Endothelial cell of umbilical vein (primary cell): Measurements from ENCODE around the gene DAPK2. TPM values are rescaled to one million over a fixed set of nuclear protein-coding genes. Genes with fewer than 3 reads are reported as not detected.

Experiments
- BruUV-seq: library from RNA; stranded (reverse); fragments of 400-500 nt; replicated peaks from 2 replicates; lab custom pipeline; 2021; lab: Mats Ljungman, UMichigan
- CTCF ChIA-PET: fragments of 300-600, 350-600 bp; sonication (Branson Sonifier 250); formaldehyde crosslinking; loops from one replicate; lab custom pipeline; 2021; ENCODE audit warnings: antibody characterized with exemption, inconsistent platforms; lab: Charles Lee
- POLR2A ChIA-PET: fragments of 300-600, 350-600 bp; sonication (Branson Sonifier 250); formaldehyde crosslinking; loops from one replicate; lab custom pipeline; 2021; ENCODE audit warnings: antibody characterized with exemption, inconsistent platforms; lab: Charles Lee
- DNase-seq: peaks from one replicate; pipeline ENCODE4 v3.0.0-alpha.2; 2011; ENCODE audit warnings: low read depth, low spot score
- FAIRE-seq: peaks from 2 replicates; lab custom pipeline; 2011; peaks lifted over from hg19 to GRCh38; lab: Jason Lieb, UNC
- H2AFZ ChIP-seq: 2 replicates; pipeline ENCODE4 v1.6.0; 2012; ENCODE audit warnings: low read depth, low read length, control low read depth, inconsistent platforms
- H3K27ac ChIP-seq: 2 replicates; pipeline ENCODE4 v1.5.1; 2011; ENCODE audit warnings: low read depth, mild to moderate bottlenecking, control low read depth, low read length, moderate library complexity; ENCODE audit not compliant: insufficient read depth
- H3K27me3 ChIP-seq, 2 experiments: 2 replicates each; pipeline versions ENCODE4 v1.6.0 to v1.6.1; 2011; ENCODE audit warnings: low read length in 2 of 2, mixed read lengths in 1 of 2; ENCODE audit not compliant: control insufficient read depth in 2 of 2, insufficient read depth in 2 of 2
- H3K36me3 ChIP-seq, 2 experiments: 2 replicates in 1 of 2; 3 replicates in 1 of 2; pipeline ENCODE4 v1.5.1; 2011; ENCODE audit warnings: low read length in 2 of 2, mild to moderate bottlenecking in 1 of 2, moderate library complexity in 1 of 2; ENCODE audit not compliant: control insufficient read depth in 2 of 2, insufficient read depth in 2 of 2; ENCODE audit errors: extremely low read depth in 1 of 2
- H3K4me1 ChIP-seq: 3 replicates; pipeline ENCODE4 v1.5.1; 2011; ENCODE audit warnings: mild to moderate bottlenecking, low read length; ENCODE audit not compliant: control insufficient read depth, insufficient read depth; ENCODE audit errors: extremely low read depth
- H3K4me2 ChIP-seq: 2 replicates; pipeline ENCODE4 v1.6.1; 2011; ENCODE audit warnings: low read length, control low read depth, mixed read lengths; ENCODE audit not compliant: insufficient read depth
- H3K4me3 ChIP-seq, 3 experiments: fragments of 200-600 bp in 1 of 3; sonication (generic), shearing (Covaris generic) in 1 of 3; replicated peaks in 1 of 3; 2 replicates each; pipeline ENCODE4 v1.5.1; 2011 to 2016; ENCODE audit warnings: control low read depth in 3 of 3, low read length in 3 of 3, mild to moderate bottlenecking in 2 of 3, inconsistent platforms in 1 of 3, low read depth in 1 of 3, moderate library complexity in 1 of 3; ENCODE audit not compliant: insufficient read depth in 1 of 3
- H3K79me2 ChIP-seq: 2 replicates; pipeline ENCODE4 v1.6.0; 2012; ENCODE audit warnings: low read length, inconsistent platforms; ENCODE audit not compliant: control insufficient read depth, insufficient read depth
- H3K9ac ChIP-seq: replicated peaks from 2 replicates; pipeline ENCODE3; 2011; ENCODE audit warnings: low read length, control low read depth; ENCODE audit not compliant: insufficient read depth; ENCODE audit errors: extremely low read depth
- H3K9me1 ChIP-seq: replicated peaks from 3 replicates; pipeline ENCODE4 v1.6.0; 2011; ENCODE audit warnings: mild to moderate bottlenecking, low read length; ENCODE audit not compliant: control insufficient read depth, insufficient read depth; ENCODE audit errors: extremely low read depth
- H3K9me3 ChIP-seq: replicated peaks from 2 replicates; pipeline ENCODE4 v1.5.1; 2012; ENCODE audit warnings: low read length, inconsistent platforms; ENCODE audit not compliant: control insufficient read depth, insufficient read depth
- H4K20me1 ChIP-seq: replicated peaks from 2 replicates; pipeline ENCODE3; 2011; ENCODE audit warnings: mild to moderate bottlenecking, low read length; ENCODE audit not compliant: control insufficient read depth, insufficient read depth; ENCODE audit errors: extremely low read depth
- CTCF ChIP-seq, 2 donors: IDR thresholded peaks; 1 replicate in 1 of 2; 2 replicates in 1 of 2; pipeline ENCODE4 v1.5.1; 2011; ENCODE audit warnings: low read length in 2 of 2, mild to moderate bottlenecking in 2 of 2, moderate library complexity in 2 of 2, control low read depth in 1 of 2, inconsistent platforms in 1 of 2, low read depth in 1 of 2; ENCODE audit not compliant: insufficient read depth in 1 of 2; ENCODE audit errors: extremely low read depth in 1 of 2
- EZH2 ChIP-seq: IDR thresholded peaks from 2 replicates; pipeline ENCODE4 v1.6.1; 2012; ENCODE audit warnings: borderline replicate concordance, low read depth, mild to moderate bottlenecking, moderate library complexity, low read length, inconsistent platforms; ENCODE audit not compliant: severe bottlenecking
- FOS ChIP-seq: IDR thresholded peaks from 2 replicates; pipeline ENCODE4 v1.6.1; 2011; ENCODE audit warnings: mild to moderate bottlenecking, low read length, moderate library complexity, borderline replicate concordance; ENCODE audit not compliant: insufficient read depth
- GATA2 ChIP-seq: IDR thresholded peaks from 2 replicates; pipeline ENCODE4 v1.7.0; 2011; ENCODE audit warnings: low read depth, mild to moderate bottlenecking, moderate library complexity, mixed read lengths, low read length; ENCODE audit not compliant: insufficient read length, insufficient read depth
- JUN ChIP-seq: IDR thresholded peaks from 2 replicates; pipeline ENCODE4 v1.6.1; 2011; ENCODE audit warnings: borderline replicate concordance, low read depth; ENCODE audit not compliant: insufficient read length, insufficient read depth
- MAX ChIP-seq: IDR thresholded peaks from 2 replicates; pipeline ENCODE4 v1.6.1; 2011; ENCODE audit not compliant: insufficient read depth, insufficient read length
- MYC ChIP-seq: IDR thresholded peaks from one replicate; pipeline ENCODE4 v1.6.1; 2011; ENCODE audit warnings: mild to moderate bottlenecking, low read depth, low read length
- POLR2A ChIP-seq: IDR thresholded peaks from 2 replicates; pipeline ENCODE4 v1.6.1; 2012; ENCODE audit warnings: low read depth, mild to moderate bottlenecking, control low read depth, low read length
- POLR2AphosphoS5 ChIP-seq: IDR thresholded peaks from 2 replicates; pipeline ENCODE4 v1.6.1; 2012; ENCODE audit warnings: low read depth, mild to moderate bottlenecking, control low read depth, low read length, moderate library complexity; ENCODE audit not compliant: insufficient read depth
- dilution Hi-C: fragments of 300-500 bp; cut with MboI; formaldehyde crosslinking; loops from one replicate; pipeline ENCODE4 v1.15.0; 2019; ENCODE audit warnings: low sequenced_read_pairs; ENCODE audit not compliant: extremely low pct_ligation_motif_present
- intact Hi-C: fragments of 100-400 bp; cut with micrococcal nuclease; formaldehyde crosslinking; loops from one replicate; pipeline ENCODE4 v1.10.0; 2022
- polyA plus RNA-seq, 4 experiments: library from polyadenylated mRNA; depleted of rRNA in 3 of 4; stranded (reverse) in 3 of 4; unstranded in 1 of 4; fragments of >200 nt; gene quantifications; 2 replicates each; pipeline versions ENCODE4 v1.2.1 to v1.2.3, GENCODE V29; 2011 to 2012; ENCODE audit warnings: missing spikeins in 1 of 4
- total RNA-seq: library from RNA; stranded (reverse); gene quantifications from 2 replicates; pipeline ENCODE4 v1.2.3, GENCODE V29; 2021

DAPK2 gene
- total and polyA plus RNA-seq, 2 donors (not counting 3 experiments of a cell fraction or from before 2014, with no cell fraction given), result 2.8 to 6.7 TPM

GRCh38 chr15:63913786-63914315 is 132.4 kb downstream of the DAPK2 start:
- dilution Hi-C loops (no loop called here), intact Hi-C loops (no loop called here)
- TF ChIP-seq POLR2A (no peak), CTCF (IDR thresholded peaks at IDR 0.05; ENCODE audit: extremely low read depth in 1 of 2, insufficient read depth in 1 of 2, low read depth in 1 of 2, low read length in 2 of 2) (no peak), EZH2 (no peak), POLR2AphosphoS5 (no peak), MAX (no peak), GATA2 (no peak), FOS (no peak), JUN (no peak), MYC (no peak)
- no peaks in the 10 kb centered on the region for H3K79me2 ChIP-seq
- peaks cover 22% of the 10 kb centered on the region for H3K4me1 ChIP-seq
- H2AFZ ChIP-seq, result no peak overlapping the region
- H3K4me3 ChIP-seq, result no peak overlapping the region
- H3K9me3 ChIP-seq, result no peaks in the 10 kb centered on the region
- no peak overlapping the region for H3K9ac ChIP-seq
- no peaks in the 10 kb centered on the region for H3K9me1 ChIP-seq
- DNase-seq (no peak), FAIRE-seq (no peak)
- POLR2A ChIA-PET, result no interaction called here
- H3K36me3 ChIP-seq, result no peaks in the 10 kb centered on the region
- no peaks in the 10 kb centered on the region for H3K27me3 ChIP-seq
- no peak overlapping the region for H3K4me2 ChIP-seq
- CTCF ChIA-PET, result interaction anchor here (0.9 to 1.3 kb wide), 2 partner anchors 9 to 133 kb away, joined by 3 to 5 read pairs; partner anchors contain the start of gene DAPK2
- no peaks in the 10 kb centered on the region for H4K20me1 ChIP-seq
- BruUV-seq, result no TSS peak
- H3K27ac ChIP-seq, result no peak overlapping the region
